H1 (cell line): ENCODE data around the gene VASN. TPM values are rescaled to one million over a fixed set of nuclear protein-coding genes. Genes with fewer than 3 reads are reported as not detected.

Source experiments
- CREB1 ChIP-seq: IDR thresholded peaks from 2 replicates; pipeline ENCODE4 v1.6.1; 2012; ENCODE audit warnings: inconsistent platforms
- GABPA ChIP-seq: IDR thresholded peaks from 2 replicates; pipeline ENCODE4 v1.6.1; 2011; ENCODE audit warnings: mild to moderate bottlenecking, low read length, moderate library complexity, borderline replicate concordance; ENCODE audit not compliant: insufficient read depth
- KDM1A ChIP-seq: fragments of 200-600, 300-600 bp; sonication (generic); IDR thresholded peaks from 2 replicates; pipeline ENCODE4 v1.7.1; 2016; ENCODE audit warnings: mild to moderate bottlenecking, low read length, borderline replicate concordance
- KDM4A ChIP-seq: IDR thresholded peaks from one replicate; pipeline ENCODE4 v1.7.1; 2012; ENCODE audit warnings: low read depth, mild to moderate bottlenecking, moderate library complexity, low read length, inconsistent platforms; ENCODE audit not compliant: severe bottlenecking
- PHF8 ChIP-seq: fragments of 200-600 bp; sonication (generic); conservative IDR thresholded peaks from 2 replicates; pipeline ENCODE4 v1.7.1; 2012; ENCODE audit warnings: low read depth, mild to moderate bottlenecking, inconsistent platforms, low read length, moderate library complexity
- SIX5 ChIP-seq: IDR thresholded peaks from 2 replicates; pipeline ENCODE4 v1.6.1; 2011; ENCODE audit warnings: mild to moderate bottlenecking, low read depth, low read length
- polyA plus RNA-seq, 7 experiments: library from polyadenylated mRNA; depleted of rRNA in 3 of 7; stranded (reverse) in 5 of 7; unstranded in 2 of 7; fragments of >200 nt in 5 of 7; fragments of 200-250 nt in 2 of 7; gene quantifications; 1 replicate in 5 of 7; 2 replicates in 1 of 7; 4 replicates in 1 of 7; pipeline versions ENCODE4 v1.2.1 to v1.2.3, GENCODE V29; 2011 to 2013; ENCODE audit warnings: missing spikeins in 2 of 7, mixed read lengths in 2 of 7
- total RNA-seq: library from RNA; stranded (reverse); fragmentation: NEBNext Ultra II Directional; extraction: Animal tissue kit (Norgen Biotek cat#: 25700); gene quantifications from 2 replicates; pipeline ENCODE4 v1.2.1, GENCODE V29; 2021

The VASN gene
- total and polyA plus RNA-seq, 2 of the 8 experiments (the other 6 are each of a cell fraction or from before 2014, with no cell fraction given) = 9.6 to 11.3 TPM

DNA sequence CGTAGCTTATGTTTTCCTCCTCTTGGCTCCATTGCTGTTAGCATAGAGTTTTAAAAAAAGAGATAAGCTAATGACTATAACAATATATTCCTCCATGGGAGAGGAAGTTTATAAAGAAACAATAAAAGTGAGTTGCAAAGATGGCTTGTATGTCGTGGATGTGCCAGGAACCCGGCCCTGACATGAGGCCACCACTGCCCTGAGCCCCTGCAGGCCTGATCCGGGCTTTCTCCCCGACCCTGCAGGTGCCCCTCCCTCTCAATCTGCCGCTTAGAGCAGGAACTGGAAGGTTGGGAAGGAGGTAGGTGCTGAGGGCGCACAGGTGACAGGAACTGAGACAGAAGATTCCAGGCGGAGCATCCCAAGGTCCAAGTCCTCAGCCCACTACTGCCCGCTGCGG lies 32.2 kb upstream of the VASN start (continued):
- TF ChIP-seq PHF8 (no peak), SIX5 (no peak), KDM1A (no peak), CREB1 (no peak), KDM4A (no peak), GABPA (no peak)
